Sigmoid colon (tissue), 4 donors: ENCODE results near the gene APC.

Source experiments
- CTCF ChIP-seq, 4 experiments: fragments of 450-650 bp in 3 of 4; fragments of 200-600 bp in 1 of 4; IDR thresholded peaks; one replicate each; pipeline ENCODE4 v1.5.1; 2016 to 2019; ENCODE audit warnings: antibody characterized with exemption in 4 of 4, mild to moderate bottlenecking in 3 of 4, moderate library complexity in 2 of 4
- EP300 ChIP-seq, 4 donors: sonication (generic); formaldehyde crosslinking; IDR thresholded peaks; one replicate each; pipeline ENCODE4 v1.6.1; 2017; ENCODE audit warnings: antibody characterized with exemption in 4 of 4

- TF ChIP-seq CTCF (IDR thresholded peaks at IDR 0.05): no peak
- no peak for TF ChIP-seq EP300 (IDR thresholded peaks at IDR 0.05)
Measured at GRCh38 chr5:112820246-112820645, 82.6 kb downstream of the APC start.
